Suprapubic skin (tissue), 4 donors: Measurements from ENCODE around the gene INTS14.

Source experiments
- EP300 ChIP-seq: sonication (generic); formaldehyde crosslinking; IDR thresholded peaks from one replicate; pipeline ENCODE4 v1.6.1; 2017; ENCODE audit warnings: antibody characterized with exemption
- POLR2A ChIP-seq, 2 donors: fragments of 450-650 bp; IDR thresholded peaks; one replicate each; pipeline ENCODE4 v1.6.1; 2017; ENCODE audit warnings: antibody characterized with exemption in 2 of 2, mild to moderate bottlenecking in 2 of 2, moderate library complexity in 2 of 2
- POLR2AphosphoS5 ChIP-seq, 3 donors: sonication (generic); formaldehyde crosslinking; IDR thresholded peaks; one replicate each; pipeline ENCODE4 v1.6.1; 2017; ENCODE audit warnings: antibody characterized with exemption in 3 of 3
- TF ChIP-seq, protein P1 (sequence below), 2 donors: fragments of 200-600 bp in 1 of 2; fragments of 450-650 bp in 1 of 2; sonication (generic) in 1 of 2; IDR thresholded peaks; one replicate each; pipeline ENCODE4 v1.5.1; 2016 to 2019; ENCODE audit warnings: antibody characterized with exemption in 2 of 2, mild to moderate bottlenecking in 1 of 2, moderate library complexity in 1 of 2

GRCh38 chr15:65633752-65634151, 22.8 kb upstream of the INTS14 start:
- TF ChIP-seq, protein P1, sequence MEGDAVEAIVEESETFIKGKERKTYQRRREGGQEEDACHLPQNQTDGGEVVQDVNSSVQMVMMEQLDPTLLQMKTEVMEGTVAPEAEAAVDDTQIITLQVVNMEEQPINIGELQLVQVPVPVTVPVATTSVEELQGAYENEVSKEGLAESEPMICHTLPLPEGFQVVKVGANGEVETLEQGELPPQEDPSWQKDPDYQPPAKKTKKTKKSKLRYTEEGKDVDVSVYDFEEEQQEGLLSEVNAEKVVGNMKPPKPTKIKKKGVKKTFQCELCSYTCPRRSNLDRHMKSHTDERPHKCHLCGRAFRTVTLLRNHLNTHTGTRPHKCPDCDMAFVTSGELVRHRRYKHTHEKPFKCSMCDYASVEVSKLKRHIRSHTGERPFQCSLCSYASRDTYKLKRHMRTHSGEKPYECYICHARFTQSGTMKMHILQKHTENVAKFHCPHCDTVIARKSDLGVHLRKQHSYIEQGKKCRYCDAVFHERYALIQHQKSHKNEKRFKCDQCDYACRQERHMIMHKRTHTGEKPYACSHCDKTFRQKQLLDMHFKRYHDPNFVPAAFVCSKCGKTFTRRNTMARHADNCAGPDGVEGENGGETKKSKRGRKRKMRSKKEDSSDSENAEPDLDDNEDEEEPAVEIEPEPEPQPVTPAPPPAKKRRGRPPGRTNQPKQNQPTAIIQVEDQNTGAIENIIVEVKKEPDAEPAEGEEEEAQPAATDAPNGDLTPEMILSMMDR (IDR thresholded peaks at IDR 0.05) = no peak
- TF ChIP-seq POLR2A (IDR thresholded peaks at IDR 0.05) = no peak
- no peak for TF ChIP-seq POLR2AphosphoS5 (IDR thresholded peaks at IDR 0.05)
- TF ChIP-seq EP300 = no peak
